H1 (cell line): Measurements from ENCODE around the gene LPAR3. TPM values are rescaled to one million over a fixed set of nuclear protein-coding genes. Genes with fewer than 3 reads are reported as not detected.

Experiments
- CTCF ChIA-PET: fragments of 300-600 bp; sonication (Branson Sonifier 250); formaldehyde crosslinking; loops from one replicate; lab custom pipeline; 2021; ENCODE audit not compliant: partially characterized antibody; lab: Charles Lee
- POLR2A ChIA-PET: fragments of 300-600 bp; sonication (Branson Sonifier 250); formaldehyde crosslinking; loops from one replicate; lab custom pipeline; 2021; ENCODE audit warnings: inconsistent platforms; ENCODE audit not compliant: partially characterized antibody; lab: Charles Lee
- DNase-seq, 2 experiments: peaks; one replicate each; pipeline versions ENCODE4 v3.0.0 to v3.0.0-alpha.2; 2010 to 2022; ENCODE audit warnings: low spot score in 2 of 2, low read depth in 1 of 2, mixed read lengths in 1 of 2
- FAIRE-seq: peaks from 2 replicates; lab custom pipeline; 2011; peaks lifted over from hg19 to GRCh38; lab: Jason Lieb, UNC
- H2AFZ ChIP-seq: 2 replicates; pipeline ENCODE4 v1.8.1; 2012; ENCODE audit warnings: low read length, inconsistent platforms
- H2AK5ac ChIP-seq: 2 replicates; pipeline ENCODE4 v1.6.1; 2013; ENCODE audit warnings: low read depth, low read length
- H2BK120ac ChIP-seq: replicated peaks from 2 replicates; pipeline ENCODE3; 2013; ENCODE audit warnings: low read depth, low read length, inconsistent platforms
- H2BK12ac ChIP-seq: 2 replicates; pipeline ENCODE4 v1.6.1; 2013; ENCODE audit warnings: low read depth, low read length
- H2BK15ac ChIP-seq: 2 replicates; pipeline ENCODE4 v1.6.1; 2013; ENCODE audit warnings: low read length
- H2BK20ac ChIP-seq: 2 replicates; pipeline ENCODE4 v1.6.1; 2013; ENCODE audit warnings: low read length
- H2BK5ac ChIP-seq: 2 replicates; pipeline ENCODE4 v1.6.1; 2013; ENCODE audit warnings: low read depth, low read length
- H3K14ac ChIP-seq: 2 replicates; pipeline ENCODE4 v1.6.1; 2013; ENCODE audit warnings: inconsistent platforms; ENCODE audit not compliant: insufficient read length
- H3K18ac ChIP-seq: 2 replicates; pipeline ENCODE4 v1.6.1; 2013; ENCODE audit warnings: low read length; ENCODE audit errors: extremely low read depth
- H3K23ac ChIP-seq: 2 replicates; pipeline ENCODE4 v1.6.1; 2013; ENCODE audit warnings: inconsistent platforms; ENCODE audit not compliant: insufficient read length
- H3K23me2 ChIP-seq: 2 replicates; pipeline ENCODE4 v1.6.1; 2013; ENCODE audit warnings: low read depth, low read length
- H3K27ac ChIP-seq: 2 replicates; pipeline ENCODE4 v1.6.1; 2011; ENCODE audit warnings: low read depth, low read length, inconsistent platforms
- H3K27me3 ChIP-seq, 4 experiments: replicated peaks in 1 of 4; 1 replicate in 1 of 4; 2 replicates in 3 of 4; pipeline versions ENCODE4 v1.6.1 to v1.8.1; 2011 to 2013; ENCODE audit warnings: low read length in 3 of 4, mild to moderate bottlenecking in 3 of 4, inconsistent platforms in 2 of 4, mixed read lengths in 2 of 4, moderate library complexity in 1 of 4; ENCODE audit not compliant: control insufficient read depth in 3 of 4, insufficient read depth in 3 of 4; ENCODE audit errors: extremely low read depth in 1 of 4
- H3K36me3 ChIP-seq, 4 experiments: 2 replicates each; pipeline versions ENCODE4 v1.6.1 to v1.8.1; 2011 to 2013; ENCODE audit warnings: mild to moderate bottlenecking in 4 of 4, low read length in 3 of 4, moderate library complexity in 2 of 4, control low read depth in 1 of 4, inconsistent platforms in 1 of 4; ENCODE audit not compliant: insufficient read depth in 4 of 4, control insufficient read depth in 2 of 4
- H3K4ac ChIP-seq: replicated peaks from 2 replicates; pipeline ENCODE3; 2013; ENCODE audit warnings: low read length, low read depth, mixed read lengths, inconsistent platforms; ENCODE audit not compliant: insufficient read length
- H3K4me1 ChIP-seq, 4 experiments: replicated peaks in 1 of 4; 1 replicate in 1 of 4; 2 replicates in 3 of 4; pipeline versions ENCODE4 v1.6.1 to v1.8.1; 2011 to 2013; ENCODE audit warnings: low read length in 3 of 4, inconsistent platforms in 2 of 4, mixed read lengths in 1 of 4; ENCODE audit not compliant: insufficient read depth in 4 of 4, control insufficient read depth in 3 of 4
- H3K4me2 ChIP-seq, 2 experiments: 2 replicates each; pipeline versions ENCODE4 v1.6.1 to v1.8.1; 2011 to 2013; ENCODE audit warnings: low read depth in 2 of 2, low read length in 2 of 2, control low read depth in 1 of 2, inconsistent platforms in 1 of 2, mild to moderate bottlenecking in 1 of 2; ENCODE audit not compliant: insufficient read depth in 1 of 2
- H3K4me3 ChIP-seq, 4 experiments: fragments of 200-600, 300-600 bp in 1 of 4; sonication (generic), shearing (Covaris generic), sonication (Bioruptor Twin) in 1 of 4; 2 replicates each; pipeline versions ENCODE4 v1.5.1 to v1.8.1; 2011 to 2016; ENCODE audit warnings: low read length in 4 of 4, low read depth in 3 of 4, control low read depth in 2 of 4, inconsistent platforms in 2 of 4, mild to moderate bottlenecking in 2 of 4, mixed read lengths in 1 of 4, moderate library complexity in 1 of 4; ENCODE audit not compliant: insufficient read depth in 2 of 4; ENCODE audit errors: extremely low read depth in 1 of 4
- H3K56ac ChIP-seq: replicated peaks from 2 replicates; pipeline ENCODE3; 2013; ENCODE audit warnings: low read depth, mild to moderate bottlenecking, mixed read lengths, low read length, inconsistent platforms; ENCODE audit not compliant: insufficient read length
- H3K79me1 ChIP-seq: 2 replicates; pipeline ENCODE4 v1.6.1; 2013; ENCODE audit warnings: low read depth, low read length, control low read depth
- H3K79me2 ChIP-seq, 2 experiments: 2 replicates each; pipeline versions ENCODE4 v1.6.1 to v1.8.1; 2012 to 2013; ENCODE audit warnings: low read length in 2 of 2, mild to moderate bottlenecking in 2 of 2, inconsistent platforms in 1 of 2; ENCODE audit not compliant: insufficient read depth in 2 of 2, control insufficient read depth in 1 of 2
- H3K9ac ChIP-seq, 4 experiments: replicated peaks in 1 of 4; 1 replicate in 1 of 4; 2 replicates in 3 of 4; pipeline versions ENCODE4 v1.6.1 to v1.8.1; 2011 to 2013; ENCODE audit warnings: low read depth in 3 of 4, low read length in 3 of 4, control low read depth in 2 of 4, mild to moderate bottlenecking in 2 of 4, moderate library complexity in 2 of 4, inconsistent platforms in 1 of 4; ENCODE audit errors: extremely low read depth in 1 of 4
- H3K9me3 ChIP-seq, 2 experiments: 2 replicates each; pipeline versions ENCODE4 v1.6.1 to v1.8.1; 2012 to 2013; ENCODE audit warnings: mild to moderate bottlenecking in 2 of 2, moderate library complexity in 2 of 2, control low read depth in 1 of 2, inconsistent platforms in 1 of 2, low read depth in 1 of 2, low read length in 1 of 2, mixed read lengths in 1 of 2; ENCODE audit not compliant: insufficient read depth in 2 of 2
- H4K20me1 ChIP-seq, 2 experiments: replicated peaks in 1 of 2; 2 replicates each; pipeline versions ENCODE3 to v1.8.1; 2011 to 2013; ENCODE audit warnings: inconsistent platforms in 2 of 2, low read length in 2 of 2, mild to moderate bottlenecking in 1 of 2; ENCODE audit not compliant: insufficient read depth in 2 of 2, control insufficient read depth in 1 of 2
- H4K5ac ChIP-seq: 2 replicates; pipeline ENCODE4 v1.6.1; 2013; ENCODE audit warnings: low read length, low read depth, mixed read lengths, inconsistent platforms; ENCODE audit not compliant: insufficient read length
- H4K8ac ChIP-seq: 2 replicates; pipeline ENCODE4 v1.8.0; 2013; ENCODE audit warnings: mild to moderate bottlenecking, moderate library complexity, low read length, inconsistent platforms; ENCODE audit not compliant: insufficient read depth; ENCODE audit errors: extremely low read depth
- H4K91ac ChIP-seq: replicated peaks from 2 replicates; pipeline ENCODE3; 2013; ENCODE audit warnings: low read length, mixed read lengths, inconsistent platforms; ENCODE audit not compliant: insufficient read length
- BCL11A ChIP-seq, 2 experiments: IDR thresholded peaks; one replicate each; pipeline ENCODE4 v1.6.1; 2011; ENCODE audit warnings: low read depth in 2 of 2, low read length in 2 of 2, mild to moderate bottlenecking in 2 of 2
- NANOG ChIP-seq: IDR thresholded peaks from 2 replicates; pipeline ENCODE4 v1.6.1; 2011; ENCODE audit warnings: low read length, low read depth, mild to moderate bottlenecking, inconsistent platforms; ENCODE audit not compliant: insufficient read depth, poor library complexity, severe bottlenecking
- NRF1 ChIP-seq: IDR thresholded peaks from 2 replicates; pipeline ENCODE4 v1.6.1; 2011; ENCODE audit warnings: mild to moderate bottlenecking, low read depth, low read length, improper control_type of control experiment
- SIN3A ChIP-seq, 2 experiments: IDR thresholded peaks in 1 of 2; conservative IDR thresholded peaks in 1 of 2; 2 replicates each; pipeline ENCODE4 v1.6.1; 2011 to 2012; ENCODE audit warnings: low read length in 2 of 2, improper control_type of control experiment in 1 of 2, low read depth in 1 of 2, mild to moderate bottlenecking in 1 of 2
- SP4 ChIP-seq: IDR thresholded peaks from 2 replicates; pipeline ENCODE4 v1.6.1; 2012; ENCODE audit warnings: low read length, inconsistent platforms
- TCF12 ChIP-seq: IDR thresholded peaks from 2 replicates; pipeline ENCODE4 v1.6.1; 2011; ENCODE audit warnings: low read depth, mild to moderate bottlenecking, low read length
- TEAD4 ChIP-seq: IDR thresholded peaks from 2 replicates; pipeline ENCODE4 v1.6.1; 2012; ENCODE audit warnings: low read depth, low read length, inconsistent platforms, mixed read lengths
- WGBS, 2 experiments: shearing (Covaris generic) in 1 of 2; methylation state at CpG; one replicate each; pipeline versions ENCODE4 v1.1.6 to v1.1.7; 2013 to 2015; ENCODE audit warnings: low lambda C conversion rate in 2 of 2, mixed read lengths in 2 of 2, inconsistent platforms in 1 of 2, low coverage in 1 of 2, missing lambda C conversion rate in 1 of 2; ENCODE audit not compliant: insufficient replicate concordance in 2 of 2, insufficient coverage in 1 of 2, insufficient read length in 1 of 2; ENCODE audit errors: extremely low coverage in 1 of 2, missing lambda C conversion rate in 1 of 2; 5-methylcytosine and 5-hydroxymethylcytosine counted together
- polyA plus RNA-seq, 7 experiments: library from polyadenylated mRNA; depleted of rRNA in 3 of 7; stranded (reverse) in 5 of 7; unstranded in 2 of 7; fragments of >200 nt in 5 of 7; fragments of 200-250 nt in 2 of 7; gene quantifications; 1 replicate in 5 of 7; 2 replicates in 1 of 7; 4 replicates in 1 of 7; pipeline versions ENCODE4 v1.2.1 to v1.2.3, GENCODE V29; 2011 to 2013; ENCODE audit warnings: missing spikeins in 2 of 7, mixed read lengths in 2 of 7
- total RNA-seq: library from RNA; stranded (reverse); fragmentation: NEBNext Ultra II Directional; extraction: Animal tissue kit (Norgen Biotek cat#: 25700); gene quantifications from 2 replicates; pipeline ENCODE4 v1.2.1, GENCODE V29; 2021

The LPAR3 gene
- total and polyA plus RNA-seq, 2 of the 8 experiments (the other 6 are each of a cell fraction or from before 2014, with no cell fraction given), result 17.1 to 25.4 TPM

DNA sequence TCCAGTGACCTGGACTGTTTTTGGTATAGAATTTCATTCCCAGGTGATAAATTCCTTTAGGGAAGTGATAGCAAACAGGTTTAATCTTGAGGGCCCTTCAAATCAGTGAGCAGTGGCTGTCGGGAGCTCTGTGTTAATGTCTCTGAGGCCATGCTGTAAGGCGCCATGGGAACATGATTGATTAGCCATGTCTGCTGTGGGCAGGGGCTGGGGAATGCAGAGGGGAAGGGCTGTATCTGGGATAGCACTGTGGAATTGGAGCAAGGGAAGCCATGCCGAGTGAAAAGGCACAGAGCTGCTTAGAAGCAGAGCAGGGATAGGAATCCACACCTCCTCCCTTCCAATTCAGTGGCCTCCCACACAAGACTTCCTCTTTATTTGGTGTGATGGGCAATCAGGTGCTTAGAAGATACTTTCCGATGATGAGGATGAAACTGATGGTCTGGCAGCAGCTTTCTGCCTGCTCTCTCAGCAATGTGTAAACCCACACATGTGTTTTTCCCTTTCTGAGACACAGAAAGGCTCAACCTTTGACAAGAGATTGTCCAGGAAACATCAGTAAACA, 119.0 kb downstream of the LPAR3 start:
- no peak overlapping the region for H2AFZ ChIP-seq
- H2BK20ac ChIP-seq, result no peak overlapping the region
- H4K8ac ChIP-seq, result no peak overlapping the region
- no peak overlapping the region for H4K91ac ChIP-seq
- ChIA-PET POLR2A (interaction anchor here (1.2 kb wide), 2 partner anchors 55 to 168 kb away, joined by 3 read pairs; no protein-coding TSS in a partner anchor), CTCF (interaction anchor here (0.6 to 9.5 kb wide), 13 partner anchors 15 to 472 kb away, joined by 3 to 164 read pairs (median 3); no protein-coding TSS in a partner anchor)
- no peak for TF ChIP-seq NRF1
- TF ChIP-seq NANOG, result no peak
- no peak for TF ChIP-seq TEAD4
- no peak for TF ChIP-seq BCL11A (IDR thresholded peaks at IDR 0.05; ENCODE audit: low read depth in 2 of 2, low read length in 2 of 2)
- no peak for TF ChIP-seq TCF12
- TF ChIP-seq SIN3A (conservative IDR thresholded peaks at IDR 0.05 in 1 of 2, IDR thresholded peaks at IDR 0.05 in 1 of 2; ENCODE audit: low read depth in 1 of 2, low read length in 2 of 2), result no peak
- no peak for TF ChIP-seq SP4
- no peak overlapping the region for H3K14ac ChIP-seq
- no peak for DNase-seq
- no peak overlapping the region for H3K56ac ChIP-seq
- 83% methylated on average over 4 of the region's 4 CpGs; no CpG with 5 or more reads in 1 of the 2 experiments for WGBS, 2 experiments
- H2AK5ac ChIP-seq, result no peak overlapping the region
- H3K27ac ChIP-seq, result no peak overlapping the region
- no peak overlapping the region for H4K5ac ChIP-seq
- H3K23ac ChIP-seq, result no peak overlapping the region
- H3K4me2 ChIP-seq, result no peak overlapping the region
- H3K4me1 ChIP-seq, result peaks cover 0 to 5% (median 3%) of the 10 kb centered on the region in 4 experiments; a peak in 5 of 7 replicates
- peak overlapping the region; percentile 10; the same call in 1 of the 2 replicates for H2BK12ac ChIP-seq
- no peak overlapping the region for H3K18ac ChIP-seq
- FAIRE-seq, result no peak
- no peak overlapping the region for H2BK5ac ChIP-seq
- H2BK15ac ChIP-seq, result 0 out of 2 replicates have a peak overlapping the region, but pooled peaks have one; percentile 5
- no peaks in the 10 kb centered on the region for H3K36me3 ChIP-seq
- H3K9me3 ChIP-seq, result no peaks in the 10 kb centered on the region; a peak in 1 of 4 replicates
- H3K79me1 ChIP-seq, result no peaks in the 10 kb centered on the region
- H3K27me3 ChIP-seq, result no peaks in the 10 kb centered on the region
- no peak overlapping the region for H3K4ac ChIP-seq
- no peaks in the 10 kb centered on the region for H3K23me2 ChIP-seq
- H3K4me3 ChIP-seq, result no peak overlapping the region
- H3K79me2 ChIP-seq, result no peaks in the 10 kb centered on the region
- no peaks in the 10 kb centered on the region for H4K20me1 ChIP-seq
- no peak overlapping the region for H3K9ac ChIP-seq
- no peak overlapping the region for H2BK120ac ChIP-seq
